Measurements from ENCODE around the gene OS9.

GRCh38 chr12:57724003-57724935, 30.3 kb downstream of the OS9 start:
- TF ChIP-seq POLR2A (IDR thresholded peaks at IDR 0.05; ENCODE audit: low read depth, low read length) (no peak), SPI1 (IDR thresholded peaks at IDR 0.05; ENCODE audit: low read depth, low read length) (no peak), TAF1 (IDR thresholded peaks at IDR 0.05; ENCODE audit: low read depth, low read length) (no peak)

Measured in GM12891 (cell line).